ENCODE measurements around the gene KIAA1549.
A peak's percentile ranks its signal among the peaks of the same experiment; 100 is the strongest.
"Not testable (repeated sequence)": the region's sequence is repeated elsewhere in the genome, so short reads cannot be mapped to it uniquely, and the experiment has no call there.

KIAA1549 gene

GRCh38 chr7:138981332-138982203 lies at the start of gene KIAA1549:
TSS of gene KIAA1549 (minus strand) at chr7:138981389. CDS start at chr7:138981269, 120 bp downstream.
- DNase-seq = no peak

- no peak for DNase-seq
Observed at GRCh38 chr7:139029353-139029752, 48.2 kb upstream of the KIAA1549 start.

- no peak for DNase-seq
Observed at GRCh38 chr7:139026551-139026950, 45.4 kb upstream of the KIAA1549 start.

GRCh38 chr7:139025861-139026260 lies 44.7 kb upstream of the KIAA1549 start:
- DNase-seq = not testable (repeated sequence)

GRCh38 chr7:139023076-139023475 lies 41.9 kb upstream of the KIAA1549 start:
- DNase-seq = no peak

- DNase-seq = no peak
Observed at GRCh38 chr7:139022286-139022685, 41.1 kb upstream of the KIAA1549 start.

GRCh38 chr7:139018910-139019309 lies 37.7 kb upstream of the KIAA1549 start:
- no peak for DNase-seq

- DNase-seq = peak; percentile 5
Observed at GRCh38 chr7:139016931-139017511, 35.8 kb upstream of the KIAA1549 start.

GRCh38 chr7:139011373-139011772 lies 30.2 kb upstream of the KIAA1549 start:
- DNase-seq = no peak

GRCh38 chr7:139004321-139005090 lies 23.3 kb upstream of the KIAA1549 start:
- no peak for DNase-seq

- DNase-seq = no peak
Observed at GRCh38 chr7:138999414-138999813, 18.2 kb upstream of the KIAA1549 start.

GRCh38 chr7:138992052-138992531 lies 10.9 kb upstream of the KIAA1549 start:
- no peak for DNase-seq

GRCh38 chr7:138987686-138988085 lies 6.5 kb upstream of the KIAA1549 start:
- no peak for DNase-seq

- no peak for DNase-seq
Observed at GRCh38 chr7:138982204-138982623, 1.0 kb upstream of the KIAA1549 start.

GRCh38 chr7:138980563-138981291 lies 462 bp downstream of the KIAA1549 start:
- no peak for DNase-seq

- DNase-seq = no peak
Observed at GRCh38 chr7:138979988-138980562, 1.1 kb downstream of the KIAA1549 start.

GRCh38 chr7:138979226-138979979 lies 1.8 kb downstream of the KIAA1549 start:
- DNase-seq = no peak

- no peak for DNase-seq
Observed at GRCh38 chr7:138978541-138979184, 2.5 kb downstream of the KIAA1549 start.

GRCh38 chr7:138976161-138976560 lies 5.0 kb downstream of the KIAA1549 start:
- not testable (repeated sequence) for DNase-seq

GRCh38 chr7:138975343-138976104 lies 5.7 kb downstream of the KIAA1549 start:
- DNase-seq = peak; percentile 85
